SH-SY5Y (cell line): ENCODE data around the gene CETP.

Source experiments
- GATA2 ChIP-seq: IDR thresholded peaks from 2 replicates; pipeline ENCODE4 v1.6.1; 2011; ENCODE audit warnings: mild to moderate bottlenecking, low read depth, low read length
- GATA3 ChIP-seq: IDR thresholded peaks from 2 replicates; pipeline ENCODE4 v1.6.1; 2011; ENCODE audit warnings: low read depth, mild to moderate bottlenecking, low read length, moderate library complexity

CETP gene, protein sequence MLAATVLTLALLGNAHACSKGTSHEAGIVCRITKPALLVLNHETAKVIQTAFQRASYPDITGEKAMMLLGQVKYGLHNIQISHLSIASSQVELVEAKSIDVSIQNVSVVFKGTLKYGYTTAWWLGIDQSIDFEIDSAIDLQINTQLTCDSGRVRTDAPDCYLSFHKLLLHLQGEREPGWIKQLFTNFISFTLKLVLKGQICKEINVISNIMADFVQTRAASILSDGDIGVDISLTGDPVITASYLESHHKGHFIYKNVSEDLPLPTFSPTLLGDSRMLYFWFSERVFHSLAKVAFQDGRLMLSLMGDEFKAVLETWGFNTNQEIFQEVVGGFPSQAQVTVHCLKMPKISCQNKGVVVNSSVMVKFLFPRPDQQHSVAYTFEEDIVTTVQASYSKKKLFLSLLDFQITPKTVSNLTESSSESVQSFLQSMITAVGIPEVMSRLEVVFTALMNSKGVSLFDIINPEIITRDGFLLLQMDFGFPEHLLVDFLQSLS

GRCh38 chr16:56961851-56962281 lies at the start of gene CETP:
Gene CETP, plus strand, starts transcription at chr16:56961950. Its CDS starts 30 bp downstream, at chr16:56961980.
- TF ChIP-seq GATA3 (no peak), GATA2 (no peak)

DNA sequence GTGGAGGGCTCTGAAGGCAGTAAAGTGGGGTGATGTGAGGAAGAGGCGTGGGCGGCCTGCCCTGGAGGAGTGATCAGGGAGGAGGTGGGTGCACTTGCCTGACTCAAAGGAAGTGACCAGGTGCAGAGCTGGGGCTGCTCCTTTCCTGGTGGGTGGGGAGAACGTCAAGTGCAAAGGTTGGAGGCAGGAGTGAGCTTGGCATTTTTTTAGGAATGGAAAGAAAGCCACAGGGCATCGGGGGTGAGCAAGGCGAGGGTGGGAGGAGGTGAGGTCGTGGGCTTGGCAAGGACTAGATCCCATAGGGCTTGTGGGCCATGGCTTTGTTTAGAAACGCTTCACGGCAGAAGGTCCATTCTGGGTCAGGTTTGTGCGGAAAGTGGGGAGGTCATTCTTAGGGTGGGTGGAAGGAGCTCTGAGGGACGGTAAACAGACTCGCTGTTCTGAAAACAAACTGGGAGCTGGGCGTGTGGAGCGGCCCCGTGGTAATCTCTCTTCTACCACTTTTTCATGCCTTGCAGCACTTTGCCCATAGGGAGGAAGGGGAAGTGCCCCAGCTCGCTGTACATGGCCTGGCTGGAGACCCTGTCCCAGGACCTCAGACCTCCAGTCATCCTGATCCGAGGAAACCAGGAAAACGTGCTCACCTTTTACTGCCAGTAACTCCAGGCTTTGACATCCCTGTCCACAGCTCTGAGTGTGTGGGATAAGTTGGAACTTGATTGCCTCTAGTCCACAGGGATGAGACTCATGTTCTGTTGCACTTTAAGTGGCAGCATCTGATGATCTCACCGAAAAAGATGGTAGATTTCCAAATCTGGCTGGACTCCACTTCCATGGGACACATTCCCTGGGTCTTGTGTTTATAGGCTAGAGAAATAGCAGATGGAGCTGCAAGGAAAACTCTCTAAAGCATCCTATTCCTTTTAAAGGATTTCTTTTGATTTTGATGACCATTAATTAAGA lies 48.7 kb upstream of the CETP start:
- no peak for TF ChIP-seq GATA3
- no peak for TF ChIP-seq GATA2

GRCh38 chr16:56914896-56915295 lies 46.9 kb upstream of the CETP start:
- TF ChIP-seq GATA2 (no peak), GATA3 (no peak)

DNA sequence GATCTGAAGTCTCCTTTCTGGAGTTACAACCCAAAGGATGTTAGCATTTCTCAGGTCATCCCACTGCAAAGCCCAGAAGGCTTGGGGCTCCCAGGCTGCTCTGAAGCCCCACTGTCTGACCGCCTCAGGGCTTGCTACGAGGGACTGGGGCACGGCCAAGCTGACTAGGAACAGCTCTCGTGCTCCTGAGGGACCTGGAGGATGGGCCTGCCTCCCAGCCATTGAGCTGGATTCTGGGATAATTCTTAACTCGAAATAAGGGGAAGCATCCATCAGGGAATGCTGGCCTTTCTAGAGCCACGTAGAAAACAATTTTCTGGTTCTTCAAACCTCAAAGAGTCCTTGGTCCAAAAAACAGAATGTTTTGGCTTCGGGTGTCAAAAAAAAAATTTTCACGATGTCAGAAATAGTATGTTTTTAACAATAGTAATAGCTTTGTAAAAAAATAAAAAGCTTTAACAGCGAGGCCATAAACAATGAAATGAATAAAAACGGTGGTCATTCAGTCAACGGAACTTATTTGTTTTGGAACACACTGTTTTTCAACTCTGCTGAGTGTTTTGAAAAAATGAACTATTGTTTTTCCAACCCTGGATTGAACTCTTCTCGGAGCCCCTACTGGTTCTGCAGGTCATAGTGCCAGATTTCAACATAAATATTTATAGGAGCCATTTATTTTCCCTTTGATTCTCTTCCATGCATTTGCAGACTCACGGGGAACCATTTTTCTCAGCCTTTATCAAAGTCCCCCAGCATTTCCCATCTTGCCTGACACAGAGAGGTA lies 46.2 kb upstream of the CETP start:
- no peak for TF ChIP-seq GATA3
- no peak for TF ChIP-seq GATA2

DNA sequence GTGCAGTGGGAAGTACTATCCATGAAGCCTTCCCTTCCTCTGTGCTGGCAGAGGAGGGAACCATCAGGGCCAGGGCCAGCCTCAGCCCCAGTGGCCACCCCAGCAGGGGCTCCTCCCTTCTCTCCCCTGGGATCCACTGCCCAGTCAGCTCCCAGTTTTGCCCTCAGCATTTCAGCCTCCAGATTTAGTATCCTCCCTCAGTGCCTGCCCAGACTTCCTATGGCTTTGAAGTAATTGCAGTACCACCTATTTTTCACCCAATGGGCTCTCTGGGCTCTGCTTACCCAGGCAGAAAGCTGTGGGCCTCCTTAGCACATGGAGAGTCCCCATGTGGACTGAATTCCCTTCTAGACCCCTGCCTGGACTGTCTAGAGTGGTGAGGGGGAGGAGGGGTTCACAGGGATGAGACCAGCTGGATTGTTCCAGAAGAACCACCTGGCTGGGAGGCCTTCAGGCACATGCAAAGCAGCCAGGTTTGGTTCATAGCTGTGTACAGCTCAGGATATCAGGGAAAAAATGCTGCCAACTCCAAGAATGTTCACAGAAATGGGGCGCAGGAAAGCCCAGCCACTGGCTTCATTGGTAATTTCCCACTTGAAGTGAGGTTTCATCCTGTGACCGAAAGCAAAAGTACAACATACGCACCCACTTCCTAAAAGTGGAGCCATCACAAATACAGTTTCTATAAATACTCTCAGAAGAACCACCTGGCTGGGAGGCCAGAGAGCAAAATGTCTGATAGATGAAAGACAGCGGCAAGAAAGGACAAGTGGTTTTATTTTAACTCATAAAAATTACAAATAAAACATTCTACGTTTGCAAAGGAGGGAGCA lies 45.0 kb upstream of the CETP start:
- TF ChIP-seq GATA2 (no peak), GATA3 (no peak)

DNA sequence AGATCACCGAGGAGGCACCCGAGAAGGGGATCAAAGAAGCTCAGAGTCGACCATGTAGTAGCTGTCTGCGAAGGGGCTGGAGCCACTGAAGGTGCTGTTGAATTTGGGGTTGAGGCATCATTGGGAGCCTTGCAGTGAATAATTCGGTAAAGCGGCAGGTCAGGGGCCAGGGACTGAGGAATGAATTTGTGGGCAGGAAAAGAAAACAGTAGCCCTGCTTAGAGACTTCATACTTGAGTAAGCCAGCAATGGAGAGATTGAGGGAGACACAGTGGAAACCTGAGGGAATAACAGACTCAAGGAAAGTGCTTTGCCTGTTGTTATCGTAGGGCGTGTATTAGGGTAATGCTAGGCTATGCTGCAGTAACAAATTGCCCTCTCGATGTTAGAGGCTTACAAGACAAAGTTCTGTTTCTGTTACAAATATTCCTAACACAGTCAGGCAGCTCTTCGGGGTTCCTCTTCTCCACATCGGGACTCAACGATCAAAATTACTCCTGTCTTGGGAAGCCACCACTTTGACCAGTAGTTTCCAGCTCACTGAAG lies 43.2 kb upstream of the CETP start:
- TF ChIP-seq GATA3 (no peak), GATA2 (no peak)

GRCh38 chr16:56919099-56919800 lies 42.5 kb upstream of the CETP start:
- TF ChIP-seq GATA2, result no peak
- no peak for TF ChIP-seq GATA3

DNA sequence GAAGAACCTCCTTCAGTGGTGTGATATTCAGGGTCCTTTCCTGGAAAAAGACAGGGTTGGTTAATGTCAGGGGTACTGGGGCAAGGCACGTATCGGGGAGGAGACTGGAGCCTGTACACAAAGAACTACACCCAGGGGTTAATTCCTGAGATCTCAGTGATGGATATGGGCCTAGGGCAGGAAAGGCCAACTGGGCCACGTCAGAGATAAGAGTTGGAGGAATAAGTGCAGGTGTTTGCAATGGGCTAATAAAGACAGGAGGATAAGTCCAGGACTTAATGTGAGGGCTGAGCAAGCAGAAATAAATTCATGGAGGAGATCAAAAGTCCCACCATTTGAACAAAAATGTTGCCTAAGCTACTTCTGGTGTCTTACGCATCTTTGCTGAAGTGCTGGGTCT lies 40.2 kb upstream of the CETP start:
- TF ChIP-seq GATA2 (no peak), GATA3 (no peak)

DNA sequence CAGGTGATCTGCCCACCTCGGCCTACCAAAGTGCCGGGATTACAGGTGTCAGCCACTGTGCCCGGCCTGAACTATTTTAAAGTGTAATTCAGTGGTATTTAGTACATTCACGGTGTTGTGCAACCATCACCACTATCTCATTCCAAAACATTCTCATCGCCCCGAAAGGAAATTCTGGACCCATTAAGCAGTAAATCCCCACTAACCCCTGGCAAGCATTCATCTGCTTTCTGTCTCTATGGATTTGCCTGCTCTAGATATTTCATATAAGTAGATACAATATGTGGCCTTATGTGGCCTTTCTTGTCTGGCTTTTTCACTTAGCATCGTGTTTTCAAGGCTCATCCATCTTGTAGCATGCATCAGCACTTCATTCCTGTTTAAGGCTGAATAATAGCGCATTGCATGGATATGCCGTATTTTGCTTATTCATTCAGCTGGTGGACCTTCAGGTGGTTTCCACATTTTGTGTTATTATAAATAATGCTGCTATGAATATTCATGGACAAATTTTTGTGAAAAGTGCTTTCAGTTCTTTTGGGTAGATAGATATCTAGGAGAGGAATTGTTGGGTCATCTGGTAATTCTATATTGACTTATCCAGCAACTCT lies 38.2 kb upstream of the CETP start:
- TF ChIP-seq GATA2, result no peak
- no peak for TF ChIP-seq GATA3

- TF ChIP-seq GATA2, result no peak
- no peak for TF ChIP-seq GATA3
These were observed 34.3 kb upstream of the CETP start for GRCh38 chr16:56927471-56927870.

GRCh38 chr16:56929639-56930038 lies 32.1 kb upstream of the CETP start:
- TF ChIP-seq GATA3, result no peak
- TF ChIP-seq GATA2, result no peak
